ENCODE results near the gene LMCD1.

DNA sequence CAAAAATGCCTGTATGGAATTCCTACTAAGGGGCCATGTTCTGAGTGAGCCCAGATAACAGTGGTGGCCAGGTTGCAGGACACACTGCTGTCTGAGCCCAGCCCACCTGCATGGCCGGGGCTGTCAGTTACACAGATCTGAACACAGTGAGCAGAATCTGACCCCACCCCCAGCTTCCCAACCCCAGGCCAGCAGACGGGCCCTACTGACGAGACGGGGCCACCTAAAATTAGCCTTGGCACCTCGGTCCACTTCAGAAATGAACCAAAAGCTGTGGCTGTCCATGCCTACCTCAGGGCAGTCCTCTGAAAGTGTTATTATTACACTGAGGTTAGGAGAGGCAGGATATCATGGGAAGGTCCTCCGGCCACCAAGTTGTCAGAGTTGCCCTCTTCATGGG is 51.8 kb downstream of the LMCD1 start:
- TF ChIP-seq, protein P1, sequence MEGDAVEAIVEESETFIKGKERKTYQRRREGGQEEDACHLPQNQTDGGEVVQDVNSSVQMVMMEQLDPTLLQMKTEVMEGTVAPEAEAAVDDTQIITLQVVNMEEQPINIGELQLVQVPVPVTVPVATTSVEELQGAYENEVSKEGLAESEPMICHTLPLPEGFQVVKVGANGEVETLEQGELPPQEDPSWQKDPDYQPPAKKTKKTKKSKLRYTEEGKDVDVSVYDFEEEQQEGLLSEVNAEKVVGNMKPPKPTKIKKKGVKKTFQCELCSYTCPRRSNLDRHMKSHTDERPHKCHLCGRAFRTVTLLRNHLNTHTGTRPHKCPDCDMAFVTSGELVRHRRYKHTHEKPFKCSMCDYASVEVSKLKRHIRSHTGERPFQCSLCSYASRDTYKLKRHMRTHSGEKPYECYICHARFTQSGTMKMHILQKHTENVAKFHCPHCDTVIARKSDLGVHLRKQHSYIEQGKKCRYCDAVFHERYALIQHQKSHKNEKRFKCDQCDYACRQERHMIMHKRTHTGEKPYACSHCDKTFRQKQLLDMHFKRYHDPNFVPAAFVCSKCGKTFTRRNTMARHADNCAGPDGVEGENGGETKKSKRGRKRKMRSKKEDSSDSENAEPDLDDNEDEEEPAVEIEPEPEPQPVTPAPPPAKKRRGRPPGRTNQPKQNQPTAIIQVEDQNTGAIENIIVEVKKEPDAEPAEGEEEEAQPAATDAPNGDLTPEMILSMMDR (IDR thresholded peaks at IDR 0.05; ENCODE audit: borderline replicate concordance, extremely low read depth, low read length, poor library complexity, severe bottlenecking): no peak
- TF ChIP-seq EZH2 (IDR thresholded peaks at IDR 0.05; ENCODE audit: borderline replicate concordance, low read depth, low read length, severe bottlenecking): no peak
